Middle frontal gyrus (tissue), 1 donor: ENCODE data around the gene HASPIN.

Source experiments
- DNase-seq: peaks from one replicate; pipeline ENCODE4 v3.0.0-alpha.2; 2015; ENCODE audit warnings: low spot score; ENCODE audit errors: extremely low spot score

Gene HASPIN

DNA sequence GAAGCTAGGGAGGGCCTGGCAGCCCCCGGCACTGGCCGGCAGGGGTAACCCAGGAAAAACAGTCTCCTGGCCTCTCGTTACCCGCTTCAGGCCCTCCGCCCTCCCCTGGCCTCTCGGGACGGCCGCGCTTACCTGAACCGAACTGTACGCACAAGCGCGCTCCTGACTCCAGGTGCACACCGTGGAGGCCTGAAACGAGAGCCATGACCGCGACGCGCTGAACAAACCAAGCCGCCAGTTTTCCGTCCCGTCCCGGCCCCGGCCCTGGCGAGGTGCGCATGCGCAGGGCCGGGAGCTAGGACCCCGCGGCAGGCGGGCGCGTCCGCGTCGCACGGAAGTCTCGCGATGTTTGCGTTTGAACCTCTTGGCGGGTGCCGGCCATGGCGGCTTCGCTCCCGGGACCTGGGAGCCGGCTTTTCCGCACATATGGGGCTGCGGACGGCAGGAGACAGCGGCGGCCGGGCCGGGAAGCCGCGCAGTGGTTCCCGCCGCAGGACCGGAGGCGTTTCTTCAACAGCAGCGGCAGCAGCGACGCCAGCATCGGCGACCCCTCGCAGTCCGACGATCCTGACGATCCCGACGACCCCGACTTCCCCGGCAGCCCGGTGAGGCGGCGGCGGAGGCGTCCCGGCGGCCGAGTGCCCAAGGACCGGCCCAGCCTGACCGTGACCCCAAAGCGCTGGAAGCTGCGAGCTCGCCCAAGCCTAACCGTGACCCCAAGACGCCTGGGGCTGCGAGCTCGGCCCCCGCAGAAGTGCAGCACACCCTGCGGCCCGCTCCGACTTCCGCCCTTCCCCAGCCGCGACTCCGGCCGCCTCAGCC lies at the start of gene HASPIN:
TSS of gene HASPIN (plus strand) at position 348 of the 822 bp plus-strand sequence. CDS start at position 381, 33 bp downstream.
- DNase-seq = peak; percentile 83

DNA sequence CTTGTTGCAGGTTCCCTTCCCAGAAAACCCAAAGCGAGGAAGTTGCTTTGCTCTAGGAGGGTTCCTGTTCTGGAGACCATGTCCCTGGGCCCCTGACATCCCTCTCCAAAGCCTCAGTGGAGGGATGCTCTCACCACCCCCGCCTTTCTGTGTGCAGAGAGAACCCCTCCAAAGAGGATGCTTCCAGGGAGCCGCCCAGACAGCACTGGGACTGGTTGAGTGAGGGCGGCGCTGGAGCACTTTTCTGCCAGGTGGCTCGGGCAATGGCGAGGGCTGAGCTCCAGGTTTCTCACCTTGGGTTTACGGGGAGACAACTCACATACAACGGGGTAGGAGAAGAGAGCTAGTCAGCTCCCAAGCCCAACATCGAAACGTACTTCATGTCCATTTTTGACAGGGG lies 47.8 kb upstream of the HASPIN start:
- DNase-seq = no peak

DNA sequence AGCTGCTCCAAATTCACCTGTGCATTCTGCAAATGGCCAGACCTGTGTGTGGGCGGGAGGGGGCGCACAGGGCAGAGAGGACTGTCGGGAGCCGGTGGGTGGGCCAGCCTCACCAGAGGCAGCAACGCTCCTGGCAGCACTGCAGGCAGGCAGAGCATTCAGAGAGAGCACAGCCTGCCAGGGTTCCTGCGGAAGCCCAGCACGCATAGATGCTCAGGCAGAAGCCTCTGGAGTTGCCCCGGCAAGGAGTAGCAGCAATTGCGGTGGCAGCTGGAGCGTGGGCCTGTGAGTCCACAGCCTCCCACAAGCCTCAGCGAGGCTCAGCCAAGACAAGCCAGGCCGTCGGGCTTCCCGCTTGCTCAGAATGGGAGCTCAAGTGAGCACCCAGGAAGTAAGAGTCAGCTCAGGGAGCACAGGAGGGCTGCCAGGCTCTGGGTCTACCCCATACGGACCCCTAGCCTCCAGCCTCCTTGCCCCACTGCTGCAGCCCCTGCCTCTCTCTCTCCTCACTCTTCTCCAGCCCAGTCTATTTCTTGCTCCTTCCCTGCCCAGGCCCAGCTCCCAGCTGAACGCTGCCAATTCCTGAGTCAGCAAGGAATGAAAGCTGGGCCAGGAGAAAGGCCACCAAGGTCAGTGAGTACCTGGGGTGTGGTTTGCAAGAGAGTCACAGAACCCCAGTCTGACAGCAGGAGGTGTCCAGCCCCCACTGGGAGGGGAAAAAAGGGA lies 45.4 kb upstream of the HASPIN start:
- DNase-seq = no peak

DNA sequence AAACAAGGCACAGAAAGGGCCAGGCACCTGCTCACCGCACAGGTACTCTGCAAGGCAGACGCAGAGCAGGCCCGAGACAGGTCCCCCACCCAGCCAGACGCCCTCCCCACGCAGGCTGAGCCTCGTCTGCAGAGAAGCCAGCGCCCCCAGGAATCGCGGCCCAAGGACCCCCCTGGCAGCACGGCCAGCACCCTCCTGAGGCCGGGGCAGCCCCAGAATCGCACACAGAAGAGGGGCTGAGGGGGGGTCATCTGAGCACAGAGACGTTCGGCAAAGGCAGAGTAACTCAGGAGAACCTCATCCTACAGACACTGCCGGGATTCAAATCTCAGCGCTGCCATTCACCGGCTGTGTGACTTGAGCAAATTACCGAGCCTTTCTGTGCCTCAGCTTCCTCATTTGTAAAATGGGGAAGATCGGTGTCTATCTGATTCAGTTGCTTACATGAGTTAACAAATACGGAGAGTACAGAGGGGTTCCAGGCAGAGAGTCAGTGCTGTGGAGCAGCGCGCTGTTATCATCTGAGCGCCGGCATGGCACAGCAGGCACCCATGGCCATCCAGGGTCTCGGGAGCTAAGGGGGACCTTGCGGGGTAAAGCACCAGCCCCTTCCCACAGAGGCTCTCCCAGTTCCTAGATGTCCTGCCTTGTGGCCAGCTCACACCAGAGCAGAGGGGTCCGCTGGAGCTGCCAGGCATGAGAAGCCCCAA lies 44.7 kb upstream of the HASPIN start:
- DNase-seq = no peak

DNA sequence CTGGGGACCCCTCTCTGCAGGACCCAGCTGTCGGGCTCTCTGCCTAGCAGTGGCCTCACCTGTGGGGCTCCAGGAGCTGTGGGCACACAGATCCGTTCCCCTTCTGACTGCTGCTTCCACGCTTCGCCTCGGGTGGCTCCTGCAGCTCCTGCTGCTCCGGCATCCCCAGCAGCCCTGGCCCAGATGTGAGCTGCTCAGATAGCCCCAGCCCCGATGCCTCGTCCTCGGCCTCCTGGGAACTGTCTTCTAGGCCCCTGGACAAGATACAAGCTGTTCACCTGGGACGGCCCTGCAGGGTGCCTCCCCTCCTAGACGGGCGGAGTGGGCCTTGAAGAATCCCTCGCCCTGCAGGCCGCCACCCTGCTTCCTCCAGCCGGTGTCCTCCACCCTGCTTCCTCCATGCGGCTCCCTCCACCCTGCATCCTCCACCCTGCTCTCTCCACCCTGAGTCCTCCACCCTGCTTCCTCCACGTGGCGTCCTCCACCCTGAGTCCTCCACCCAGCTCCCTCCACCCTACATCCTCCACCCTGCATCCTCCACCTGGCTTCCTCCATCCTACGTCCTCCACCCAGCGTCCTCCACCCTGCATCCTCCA lies 44.1 kb upstream of the HASPIN start:
- DNase-seq = no peak

DNA sequence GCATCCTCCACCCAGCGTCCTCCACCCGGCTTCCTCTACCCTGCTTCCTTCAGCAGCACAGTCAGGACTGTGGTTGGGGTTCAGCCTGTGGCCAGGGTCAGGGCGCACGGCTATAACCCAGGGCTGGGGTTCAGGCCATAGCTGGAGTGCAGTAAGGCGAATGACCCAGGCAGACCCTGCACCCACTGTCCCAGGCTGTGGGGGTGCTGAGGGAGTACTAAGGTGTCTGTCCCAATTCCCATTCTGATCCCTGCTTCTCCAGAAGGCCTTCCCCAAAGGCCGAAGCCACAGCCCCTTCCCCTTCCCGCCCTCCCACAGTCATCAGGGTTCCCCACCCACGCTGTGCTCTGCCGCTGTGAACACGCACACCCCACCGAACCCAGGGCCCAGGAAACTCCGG lies 42.6 kb upstream of the HASPIN start:
- no peak for DNase-seq

DNA sequence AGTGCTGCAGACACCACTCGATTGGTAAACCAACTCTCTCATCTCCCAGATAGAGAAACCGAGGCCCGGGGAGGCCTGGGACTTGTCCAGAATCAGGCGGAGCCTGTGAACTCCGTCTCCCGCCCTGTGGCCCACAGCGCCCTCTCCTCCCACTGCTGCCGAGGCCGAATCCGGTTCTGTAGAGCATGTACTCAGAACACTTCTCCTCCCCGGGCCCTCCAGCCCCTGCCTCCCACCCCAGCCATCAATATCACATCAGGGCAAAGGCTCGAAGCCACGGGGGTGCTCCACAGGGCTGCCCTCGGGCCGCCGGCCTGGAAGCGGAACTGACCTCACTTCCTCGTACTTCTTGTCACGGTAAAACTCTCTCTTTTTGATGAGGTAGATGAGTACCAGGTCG lies 42.1 kb upstream of the HASPIN start:
- no peak for DNase-seq

DNA sequence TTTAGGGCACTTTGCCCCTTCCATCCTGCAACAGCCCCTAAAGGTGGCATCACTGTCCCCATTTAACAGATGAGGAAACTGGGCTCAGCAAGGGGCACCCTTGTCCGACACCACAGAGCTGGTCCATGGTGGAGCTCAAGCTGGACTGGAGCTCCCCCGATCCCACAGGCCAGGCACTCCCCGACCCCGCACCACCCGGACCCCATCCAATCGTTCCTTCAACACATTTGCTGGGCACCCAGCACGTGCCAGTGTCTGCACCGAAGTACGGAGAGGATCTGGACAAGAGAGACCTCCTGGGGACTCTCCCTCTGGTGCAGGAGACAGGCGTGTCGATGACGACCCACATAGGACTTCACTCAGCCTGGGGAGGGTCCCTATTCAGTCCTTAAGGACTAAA lies 41.7 kb upstream of the HASPIN start:
- DNase-seq = no peak

DNA sequence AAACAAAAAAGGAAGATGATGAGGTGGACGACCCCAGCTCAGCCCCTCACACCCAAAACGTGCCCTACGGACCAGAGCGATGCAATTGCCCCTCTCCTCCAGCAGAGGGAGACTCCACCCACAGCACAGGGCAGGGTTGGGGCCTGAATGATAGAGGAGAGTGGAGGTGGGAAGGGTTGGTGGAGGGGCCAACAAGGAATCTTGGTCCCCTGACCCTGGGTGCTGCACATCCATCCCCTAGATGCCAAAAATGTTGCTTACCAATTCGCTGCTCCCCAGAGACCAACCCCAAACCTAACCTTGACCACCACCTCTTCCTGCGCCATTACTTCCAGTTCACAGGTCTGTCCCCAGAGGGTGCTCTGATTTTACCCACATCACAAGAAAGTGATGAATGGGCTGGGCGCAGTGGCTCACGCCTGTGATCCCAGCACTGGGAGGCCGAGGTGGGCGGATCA lies 40.6 kb upstream of the HASPIN start:
- DNase-seq = no peak

DNA sequence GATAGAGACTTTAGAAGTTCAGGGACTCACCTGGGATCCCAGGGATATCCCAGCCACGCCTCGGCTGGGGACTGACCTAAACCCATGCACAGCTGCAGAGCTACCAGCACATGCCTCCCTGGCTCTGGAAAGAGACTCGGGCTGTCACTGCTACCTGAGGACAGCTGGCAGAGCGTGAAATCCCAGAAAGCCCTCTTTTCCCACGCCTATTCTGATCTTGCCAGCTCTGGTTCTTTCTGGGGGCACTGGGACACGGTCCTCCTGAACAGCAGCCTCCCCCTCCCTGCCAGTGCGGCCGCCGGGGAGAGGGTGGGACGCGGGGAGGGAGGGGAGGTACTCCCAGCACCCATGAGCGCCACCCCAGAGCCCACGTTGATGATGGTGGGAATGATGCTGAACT lies 38.5 kb upstream of the HASPIN start:
- DNase-seq = no peak

DNA sequence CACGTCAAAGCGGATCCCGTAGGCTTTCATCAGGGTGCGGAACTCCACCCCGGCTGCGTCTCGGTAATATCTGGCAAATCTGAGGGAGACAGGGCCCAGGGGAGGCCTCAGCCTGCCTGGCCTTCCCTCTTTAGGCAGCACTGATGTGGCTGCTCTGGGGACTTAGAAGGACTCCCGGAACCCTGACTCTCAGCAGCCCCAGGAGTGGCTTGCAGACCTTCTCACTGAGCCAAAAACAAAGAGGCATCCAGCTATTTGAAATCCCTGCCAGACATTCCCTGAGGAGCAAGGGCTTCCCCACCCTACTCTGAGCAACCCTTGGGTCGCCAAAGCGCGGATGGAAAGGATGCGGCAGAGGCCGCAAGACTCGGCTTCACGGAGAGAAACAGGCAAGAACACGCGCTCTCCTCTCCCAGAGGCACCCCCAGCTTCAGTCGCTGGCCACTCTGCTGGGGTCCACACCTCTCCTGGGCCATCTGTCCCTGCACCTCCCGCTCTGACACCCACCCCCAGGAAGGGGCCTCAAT lies 35.6 kb upstream of the HASPIN start:
- no peak for DNase-seq

DNA sequence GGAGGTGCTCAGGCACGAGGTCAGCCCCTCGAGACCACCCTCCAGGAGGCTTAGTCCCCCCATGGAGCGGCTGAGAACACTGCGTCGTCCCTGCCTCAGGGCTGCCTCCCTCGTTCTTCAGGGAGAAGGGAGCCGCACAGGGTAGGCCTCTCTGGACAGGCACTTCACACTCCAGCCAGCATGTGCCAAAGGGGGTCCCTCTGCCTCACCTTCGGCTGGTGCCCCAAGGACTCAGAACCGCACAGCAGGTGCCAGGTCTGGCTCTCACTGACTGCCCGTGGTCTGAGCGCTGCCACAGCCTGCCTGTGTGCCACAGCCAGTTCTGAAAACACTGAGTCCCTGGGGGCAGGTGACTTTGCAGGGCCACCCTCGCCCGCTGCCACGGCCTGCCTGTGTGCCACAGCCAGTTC lies 34.8 kb upstream of the HASPIN start:
- no peak for DNase-seq

DNA sequence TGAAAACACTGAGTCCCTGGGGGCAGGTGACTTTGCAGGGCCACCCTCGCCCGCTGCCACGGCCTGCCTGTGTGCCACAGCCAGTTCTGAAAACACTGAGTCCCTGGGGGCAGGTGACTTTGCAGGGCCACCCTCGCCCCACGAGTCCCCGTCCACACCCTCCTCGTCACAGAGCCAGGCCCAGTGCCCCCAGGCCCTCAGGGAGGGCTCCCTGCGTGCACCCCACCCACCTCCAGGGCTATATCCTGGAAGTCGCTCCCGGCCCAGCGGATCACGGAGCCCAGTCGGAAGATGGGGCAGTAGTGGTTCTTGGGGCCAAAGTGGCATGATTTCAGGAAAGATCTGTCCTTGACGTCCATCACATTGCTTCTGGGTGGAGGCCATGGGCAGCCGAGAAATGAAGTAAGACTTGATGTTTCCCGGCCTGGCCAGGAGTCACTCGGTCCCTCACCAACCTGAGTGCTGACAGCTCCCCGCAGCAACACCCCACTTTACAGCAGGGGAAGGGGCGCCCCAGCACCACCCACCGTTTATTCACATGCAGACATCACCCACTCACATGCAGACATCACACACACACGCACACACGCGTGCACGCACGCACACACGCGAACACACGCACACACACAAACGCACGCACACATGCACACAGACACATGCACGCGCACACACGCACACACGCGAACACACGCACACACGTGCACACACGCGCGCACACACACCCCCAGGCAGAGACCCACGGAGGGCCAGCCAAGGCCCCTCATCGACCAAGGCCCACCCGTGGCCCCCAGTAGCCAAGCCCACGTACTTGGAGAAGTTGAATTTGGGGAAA lies 34.2 kb upstream of the HASPIN start:
- DNase-seq = no peak

DNA sequence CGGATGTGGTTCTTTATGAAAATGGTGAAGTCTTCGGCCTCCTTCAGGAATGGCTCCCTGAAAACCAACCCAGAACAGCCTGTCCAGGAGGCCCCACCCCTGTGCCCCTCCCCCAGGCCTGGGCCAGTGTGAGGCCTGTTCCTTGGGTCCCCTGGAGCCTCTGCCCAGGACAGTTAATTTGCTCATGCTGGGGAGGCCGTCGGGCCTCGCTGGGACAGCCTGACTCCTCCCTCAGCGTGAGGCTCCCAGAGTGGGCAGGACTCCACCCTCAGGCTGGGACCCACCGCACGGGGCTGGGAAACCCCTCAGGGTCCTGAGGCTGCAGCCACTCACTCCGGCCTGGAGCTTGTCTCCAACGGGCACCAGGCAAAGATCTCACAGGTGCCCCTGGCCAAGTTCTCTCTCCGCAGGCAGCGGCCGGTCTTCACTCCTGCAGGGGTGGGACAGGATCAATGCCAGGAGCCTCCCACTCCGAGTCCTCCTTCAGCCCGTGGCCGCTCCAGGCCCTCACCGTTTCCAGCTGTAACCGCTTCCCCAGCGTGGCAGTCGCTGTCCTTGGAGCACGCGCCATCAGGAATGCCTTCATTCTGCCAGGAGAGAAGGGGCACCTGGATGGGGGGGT lies 33.5 kb upstream of the HASPIN start:
- no peak for DNase-seq

DNA sequence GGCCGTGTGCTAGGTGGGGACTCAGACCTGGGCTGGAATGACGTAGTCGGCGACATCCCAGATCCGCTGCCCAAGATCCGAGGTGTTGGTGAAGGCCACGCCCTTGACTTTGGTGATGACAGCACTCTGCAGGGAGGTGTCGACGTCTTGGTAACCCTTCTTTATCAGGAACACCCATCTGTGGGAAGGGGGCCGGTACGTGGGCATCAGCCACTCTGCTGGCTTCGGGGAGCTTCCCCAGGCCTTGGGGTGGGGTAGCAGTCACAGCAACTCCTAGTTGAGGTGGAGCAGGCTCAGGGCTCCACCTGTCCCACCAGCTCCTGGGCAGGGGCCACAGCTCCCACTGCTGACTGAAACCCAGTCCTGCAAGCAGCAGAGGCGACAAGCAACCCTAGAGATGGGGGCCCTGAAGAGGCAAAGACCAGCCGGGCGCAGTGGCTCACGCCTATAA lies 32.1 kb upstream of the HASPIN start:
- DNase-seq = no peak

DNA sequence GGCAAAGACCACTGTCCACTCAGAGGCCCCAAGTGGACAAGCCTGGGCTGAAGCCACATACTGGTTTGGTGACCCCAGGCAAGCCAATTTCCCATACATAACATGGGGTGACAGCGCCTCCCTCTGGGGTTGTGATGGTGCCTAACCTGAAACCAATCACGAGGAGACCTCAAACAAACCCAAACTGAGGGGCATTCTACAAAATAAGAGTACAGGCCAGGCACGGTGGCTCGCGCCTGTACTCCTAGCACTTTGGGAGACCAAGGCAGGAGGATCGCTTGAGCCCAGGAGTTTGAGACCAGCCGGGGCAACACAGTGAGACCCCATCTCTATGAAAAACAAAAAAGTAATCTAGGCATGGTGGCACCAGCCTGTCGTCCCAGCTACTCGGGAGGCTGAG lies 31.4 kb upstream of the HASPIN start:
- DNase-seq = no peak

DNA sequence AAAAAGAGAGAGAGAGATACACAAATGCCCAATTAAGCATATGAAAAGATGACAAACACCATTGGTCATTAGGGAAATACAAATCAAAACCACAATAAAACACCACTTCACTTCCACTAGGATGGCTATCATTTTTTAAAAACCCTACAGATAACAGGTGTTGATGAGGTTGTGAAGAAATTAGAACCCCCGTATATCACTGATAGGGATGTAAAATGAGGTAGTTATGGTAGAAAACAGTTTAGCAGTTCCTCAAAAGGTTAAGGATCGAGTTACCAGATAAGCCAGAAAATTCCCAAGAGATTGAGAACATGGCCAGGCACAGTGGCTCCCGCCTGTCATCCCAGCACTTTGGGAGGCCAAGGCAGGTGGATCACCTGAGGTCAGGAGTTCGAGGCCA lies 30.6 kb upstream of the HASPIN start:
- DNase-seq = no peak

DNA sequence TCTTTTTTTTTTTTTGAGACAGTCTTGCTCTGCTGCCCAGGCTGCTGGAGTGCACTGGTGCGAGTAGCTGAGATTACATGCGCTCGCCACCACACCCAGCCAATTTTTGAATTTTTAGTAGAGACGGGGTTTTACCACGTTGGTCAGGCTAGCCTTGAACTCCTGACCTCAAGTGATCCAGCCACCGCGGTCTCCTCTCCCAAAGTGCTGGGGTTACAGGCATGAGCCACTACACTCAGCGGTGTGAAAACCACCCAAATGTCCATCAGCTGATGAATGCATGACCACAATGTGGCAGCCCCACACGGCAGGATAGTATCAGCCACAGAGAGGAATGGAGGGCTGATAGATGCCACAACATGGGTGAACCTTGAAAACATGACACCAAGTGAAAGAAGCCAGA lies 29.9 kb upstream of the HASPIN start:
- DNase-seq = no peak

DNA sequence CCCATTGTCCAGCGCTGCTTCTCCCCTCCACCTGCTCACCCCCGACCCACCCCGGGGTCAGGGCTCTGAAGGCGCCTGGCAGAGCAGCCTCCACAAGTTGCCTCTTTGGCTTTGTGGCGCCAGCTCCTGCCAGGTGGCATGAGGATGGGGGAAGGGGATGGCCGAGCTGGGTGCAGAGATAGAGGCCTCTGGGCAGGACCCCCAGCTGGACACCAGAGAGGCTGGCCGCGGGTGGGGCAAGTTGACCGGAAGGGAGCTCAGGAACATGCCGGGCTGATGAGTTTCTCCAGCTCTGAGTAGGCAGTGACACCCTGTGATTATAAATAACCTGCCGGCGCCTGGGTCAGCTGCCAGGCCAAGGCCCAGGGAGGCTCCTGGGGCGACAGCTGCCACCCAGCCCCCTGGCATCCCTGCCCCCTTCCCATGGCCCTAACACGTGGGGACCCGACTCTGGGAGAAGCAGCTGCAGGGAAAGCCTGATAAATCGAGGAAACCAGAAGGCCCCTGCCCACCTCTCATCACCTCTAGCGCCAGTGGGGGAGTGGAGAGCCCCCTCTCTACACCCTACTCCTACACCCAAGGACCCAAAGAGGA lies 28.5 kb upstream of the HASPIN start:
- no peak for DNase-seq
